Measurements from ENCODE around the gene CHD3.
"Not testable (repeated sequence)": the region's sequence is repeated elsewhere in the genome, so short reads cannot be mapped to it uniquely, and the experiment has no call there.

- TF ChIP-seq CTCF (conservative IDR thresholded peaks at IDR 0.05 in 1 of 2, IDR thresholded peaks at IDR 0.05 in 1 of 2; ENCODE audit: extremely low read depth in 1 of 2, insufficient read depth in 1 of 2, low read depth in 1 of 2, low read length in 2 of 2); EZH2 (IDR thresholded peaks at IDR 0.05; ENCODE audit: borderline replicate concordance, low read length): not testable (repeated sequence)
Measured at GRCh38 chr17:7953266-7953665, 64.7 kb downstream of the CHD3 start.
